Lung (tissue), 12 donors: Measurements from ENCODE around the gene TTLL10. TPM values are rescaled to one million over a fixed set of nuclear protein-coding genes. Genes with fewer than 3 reads are reported as not detected.

Source experiments
- ATAC-seq: fragments of 200-7000 bp; cut with Tn5 transposase; one replicate; pipeline ENCODE4 v1.9.1; 2020; ENCODE audit warnings: moderate number of reproducible peaks; ENCODE audit not compliant: insufficient read depth, low FRiP score
- DNase-seq, 3 donors: peaks; one replicate each; pipeline ENCODE4 v3.0.0-alpha.2; 2013 to 2017
- H3K27ac ChIP-seq, 2 donors: one replicate each; pipeline ENCODE4 v1.5.1; 2013; ENCODE audit warnings: mild to moderate bottlenecking in 2 of 2, moderate library complexity in 2 of 2, control low read depth in 1 of 2, inconsistent platforms in 1 of 2, low read depth in 1 of 2, low read length in 1 of 2
- H3K27me3 ChIP-seq, 3 donors: one replicate each; pipeline ENCODE4 v1.5.1; 2013; ENCODE audit warnings: low read length in 2 of 3; ENCODE audit not compliant: control insufficient read depth in 3 of 3, insufficient read depth in 3 of 3
- H3K36me3 ChIP-seq, 4 donors: one replicate each; pipeline ENCODE4 v1.5.1; 2013; ENCODE audit warnings: low read length in 4 of 4, mild to moderate bottlenecking in 1 of 4, moderate library complexity in 1 of 4; ENCODE audit not compliant: control insufficient read depth in 4 of 4, insufficient read depth in 4 of 4
- H3K4me1 ChIP-seq, 5 donors: one replicate each; pipeline ENCODE4 v1.5.1; 2013; ENCODE audit warnings: low read length in 5 of 5, mild to moderate bottlenecking in 2 of 5, moderate library complexity in 1 of 5; ENCODE audit not compliant: control insufficient read depth in 5 of 5, insufficient read depth in 5 of 5
- H3K4me3 ChIP-seq: one replicate; pipeline ENCODE4 v1.5.1; 2013; ENCODE audit warnings: mild to moderate bottlenecking, control low read depth, moderate library complexity
- H3K9ac ChIP-seq, 2 donors: one replicate each; pipeline ENCODE4 v1.5.1; 2013; ENCODE audit warnings: low read length in 2 of 2, control low read depth in 1 of 2; ENCODE audit not compliant: insufficient read depth in 1 of 2
- H3K9me3 ChIP-seq, 4 donors: one replicate each; pipeline ENCODE4 v1.5.1; 2013; ENCODE audit warnings: low read length in 3 of 4, mild to moderate bottlenecking in 1 of 4, moderate library complexity in 1 of 4; ENCODE audit not compliant: control insufficient read depth in 4 of 4, insufficient read depth in 3 of 4
- WGBS, 2 donors: extraction: QIAGEN DNeasy Blood & Tissue Kit; methylation state at CpG; one replicate each; pipeline ENCODE4 v1.1.7; 2013; 5-methylcytosine and 5-hydroxymethylcytosine counted together
- polyA plus RNA-seq, 2 donors: library from polyadenylated mRNA; stranded (reverse); fragments of 200-250 nt; gene quantifications; one replicate each; pipeline ENCODE4 v1.2.1, GENCODE V29; 2013
- total RNA-seq, 2 donors: library from RNA; depleted of rRNA in 1 of 2; stranded (reverse); fragments of >200 nt in 1 of 2; gene quantifications; one replicate each; pipeline ENCODE4 v1.2.1, GENCODE V29; 2014 to 2021
- TF ChIP-seq, protein P1 (sequence below): IDR thresholded peaks from 2 replicates; pipeline ENCODE4 v1.5.1; 2012; ENCODE audit warnings: mild to moderate bottlenecking; ENCODE audit errors: control extremely low read depth, extremely low read depth
- donor health status: control.
- donor health status: control.
- donor health status: Bipolar disorder and iron deficiency.
- donor health status: healthy.
- donor health status: DM: yes; HTN: yes; CAD: no.

Gene TTLL10
- total and polyA plus RNA-seq, 4 donors = 3.7 to 19.7 (median 4.5) TPM

DNA sequence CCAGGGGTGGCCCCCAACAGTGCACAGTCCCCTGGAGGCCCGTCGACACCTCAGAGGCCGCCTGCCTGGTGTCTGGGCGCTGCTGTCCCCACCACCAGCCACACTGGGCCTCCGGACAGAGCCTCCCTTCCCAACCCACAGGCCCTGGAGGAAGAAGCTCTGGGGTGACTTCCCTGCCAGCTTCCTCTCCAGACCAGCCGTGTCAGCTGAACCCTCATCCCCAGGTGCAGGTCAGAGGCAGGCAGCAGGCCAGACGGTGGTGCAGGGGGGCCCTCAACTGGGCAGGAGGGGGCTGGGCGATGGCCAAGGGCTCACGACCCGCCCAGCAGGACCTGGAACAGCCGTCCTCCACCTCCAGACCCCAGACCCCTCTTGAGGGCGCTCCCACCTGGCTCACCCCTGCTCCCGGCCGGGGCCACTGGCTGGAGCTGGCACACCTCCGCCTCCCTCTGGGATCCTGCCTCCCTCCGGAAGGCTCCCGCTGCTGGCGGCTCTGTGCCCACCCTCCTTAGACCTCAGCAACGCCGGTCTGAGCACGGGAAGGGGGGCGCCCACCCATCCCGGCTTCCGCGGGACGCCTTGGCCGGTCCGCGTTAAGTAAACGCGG lies 32.2 kb downstream of the TTLL10 start:
- H3K9ac ChIP-seq = no peak overlapping the region
- TF ChIP-seq, protein P1, sequence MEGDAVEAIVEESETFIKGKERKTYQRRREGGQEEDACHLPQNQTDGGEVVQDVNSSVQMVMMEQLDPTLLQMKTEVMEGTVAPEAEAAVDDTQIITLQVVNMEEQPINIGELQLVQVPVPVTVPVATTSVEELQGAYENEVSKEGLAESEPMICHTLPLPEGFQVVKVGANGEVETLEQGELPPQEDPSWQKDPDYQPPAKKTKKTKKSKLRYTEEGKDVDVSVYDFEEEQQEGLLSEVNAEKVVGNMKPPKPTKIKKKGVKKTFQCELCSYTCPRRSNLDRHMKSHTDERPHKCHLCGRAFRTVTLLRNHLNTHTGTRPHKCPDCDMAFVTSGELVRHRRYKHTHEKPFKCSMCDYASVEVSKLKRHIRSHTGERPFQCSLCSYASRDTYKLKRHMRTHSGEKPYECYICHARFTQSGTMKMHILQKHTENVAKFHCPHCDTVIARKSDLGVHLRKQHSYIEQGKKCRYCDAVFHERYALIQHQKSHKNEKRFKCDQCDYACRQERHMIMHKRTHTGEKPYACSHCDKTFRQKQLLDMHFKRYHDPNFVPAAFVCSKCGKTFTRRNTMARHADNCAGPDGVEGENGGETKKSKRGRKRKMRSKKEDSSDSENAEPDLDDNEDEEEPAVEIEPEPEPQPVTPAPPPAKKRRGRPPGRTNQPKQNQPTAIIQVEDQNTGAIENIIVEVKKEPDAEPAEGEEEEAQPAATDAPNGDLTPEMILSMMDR = no peak
- H3K27me3 ChIP-seq = peaks cover 4 to 21% (median 10%) of the 10 kb centered on the region in 3 donors
- no peak overlapping the region for H3K27ac ChIP-seq
- 18 to 26% methylated on average over 30 to 31 of the region's 31 CpGs for WGBS, 2 donors
- H3K4me3 ChIP-seq = no peak overlapping the region
- no peaks in the 10 kb centered on the region for H3K36me3 ChIP-seq
- H3K9me3 ChIP-seq = no peaks in the 10 kb centered on the region
- DNase-seq (peak in 1 of 3 donors; percentile 13), ATAC-seq (no peak)
- peaks cover 0 to 13% (median 0%) of the 10 kb centered on the region in 5 donors for H3K4me1 ChIP-seq

DNA sequence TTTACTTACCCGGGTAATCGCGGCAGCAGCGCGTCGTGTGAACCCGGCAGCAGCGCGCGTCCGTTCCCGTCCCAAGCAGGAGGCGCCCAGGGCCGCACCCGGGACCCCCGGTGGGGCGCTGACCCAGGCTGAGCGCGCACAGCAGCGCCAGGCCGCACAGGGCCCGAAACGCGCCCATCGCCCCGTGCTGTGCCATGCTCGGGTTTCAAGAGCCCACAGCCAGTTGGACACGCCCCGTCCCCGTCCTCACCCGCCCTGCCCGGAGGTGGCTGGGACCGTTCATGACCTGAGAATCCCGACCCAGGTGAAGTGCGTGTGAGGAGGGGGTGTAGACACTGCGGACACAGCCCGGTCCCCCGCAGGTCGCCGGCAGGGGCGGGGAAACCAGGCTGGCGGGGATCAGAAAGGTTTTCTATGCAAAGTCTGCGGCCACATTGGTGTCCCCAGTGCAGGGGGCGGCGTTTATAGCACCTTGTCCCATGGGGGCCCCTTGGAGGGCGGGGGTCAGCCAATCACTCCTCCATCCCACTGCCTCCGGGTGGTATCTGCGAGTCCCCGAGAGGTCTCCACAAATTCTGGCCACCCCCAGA lies 32.8 kb downstream of the TTLL10 start, which contains the start of gene TNFRSF18:
TNFRSF18 (minus strand) TSS at position 217 of the 590 bp plus-strand sequence; CDS start at position 196, 21 bp downstream.
- Histone ChIP-seq H3K4me3 (no peak within 1 kb of the TSS), H3K27ac (no peak within 1 kb of the TSS), H3K27me3 (peaks cover 4 to 21% (median 10%) of the 10 kb centered on the region in 3 donors), H3K4me1 (peaks cover 0 to 13% (median 0%) of the 10 kb centered on the region in 5 donors), H3K9ac (no peak within 1 kb of the TSS), H3K9me3 (no peaks in the 10 kb centered on the region), H3K36me3 (no peaks in the 10 kb centered on the region)
- ATAC-seq (no peak), DNase-seq (peak in 2 of 3 donors; percentile 25 to 38)
- WGBS, 2 donors = 4 to 7% methylated on average over 39 to 49 of the region's 49 CpGs
- TF ChIP-seq, protein P1 = no peak

DNA sequence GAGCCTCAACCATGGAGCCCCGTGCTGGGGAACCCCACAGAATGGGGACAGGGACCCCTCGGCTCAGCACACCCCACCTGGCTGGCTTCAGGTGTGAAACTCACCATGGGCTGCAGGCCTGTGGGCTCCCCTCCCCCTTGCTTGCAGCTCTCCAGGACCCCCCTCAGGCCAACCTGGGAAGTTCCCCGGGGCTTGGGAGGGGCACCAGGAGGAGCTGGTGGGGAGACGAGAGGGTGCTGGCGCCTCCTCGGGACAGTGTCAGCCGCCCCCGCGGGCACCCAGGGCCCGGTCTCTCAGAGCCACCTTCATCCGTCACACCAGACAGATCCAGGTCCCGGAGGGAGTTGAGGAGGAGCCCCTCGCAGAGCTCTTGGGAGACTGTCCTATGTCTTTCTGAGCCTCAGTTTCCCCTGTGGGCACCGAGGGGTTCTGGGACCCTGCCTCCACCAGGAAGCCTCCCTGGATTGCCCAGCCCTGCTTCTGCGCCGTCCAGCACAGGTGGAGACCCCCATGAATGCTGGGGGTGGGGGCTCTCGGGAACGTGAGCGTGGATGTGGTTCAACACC lies 33.4 kb downstream of the TTLL10 start:
- no peaks in the 10 kb centered on the region for H3K36me3 ChIP-seq
- H3K4me1 ChIP-seq = peaks cover 0 to 18% (median 0%) of the 10 kb centered on the region in 5 donors
- peaks cover 4 to 21% (median 10%) of the 10 kb centered on the region in 3 donors for H3K27me3 ChIP-seq
- no peak for ATAC-seq
- WGBS, 2 donors = 45 to 60% methylated on average over 17 to 19 of the region's 19 CpGs
- H3K27ac ChIP-seq = no peak overlapping the region
- H3K9ac ChIP-seq = no peak overlapping the region
- DNase-seq = peak in 1 of 3 donors; percentile 10
- TF ChIP-seq, protein P1 = no peak
- no peaks in the 10 kb centered on the region for H3K9me3 ChIP-seq
- no peak overlapping the region for H3K4me3 ChIP-seq
